ENCODE data around the gene TNFRSF18. TPM values are rescaled to one million over a fixed set of nuclear protein-coding genes. Genes with fewer than 3 reads are reported as not detected.

TNFRSF18 gene
- polyA plus RNA-seq, 2 of the 4 experiments (the other 2 are of a cell fraction): not detected

GRCh38 chr1:1220197-1220596 is 13.8 kb upstream of the TNFRSF18 start:
- FAIRE-seq: no peak
- ChIA-PET POLR2A (no interaction called here), CTCF (interaction anchor here (1.7 kb wide), 1 partner anchor 98 kb away, joined by 5 read pairs; no protein-coding TSS in a partner anchor)
- H3K4me2 ChIP-seq: no peak overlapping the region
- no peak for ATAC-seq
- H3K4me1 ChIP-seq: no peaks in the 10 kb centered on the region
- no peak for DNase-seq (ENCODE audit: low read depth in 1 of 2, low spot score in 1 of 2)
- H3K9me3 ChIP-seq: no peaks in the 10 kb centered on the region
- no peak for TF ChIP-seq KDM1A (IDR thresholded peaks at IDR 0.05; ENCODE audit: low read depth)
- no peak for TF ChIP-seq FOXS1 (CRISPR knock-in tag; IDR thresholded peaks at IDR 0.05)
- TF ChIP-seq HOXB13 (CRISPR knock-in tag; IDR thresholded peaks at IDR 0.05; ENCODE audit: low read depth): no peak
- TF ChIP-seq PBX3 (IDR thresholded peaks at IDR 0.05): no peak
- TF ChIP-seq GATA3 (IDR thresholded peaks at IDR 0.05; ENCODE audit: borderline replicate concordance): no peak
- no peak for TF ChIP-seq SREBF2 (IDR thresholded peaks at IDR 0.05)
- TF ChIP-seq FOSB (CRISPR knock-in tag; IDR thresholded peaks at IDR 0.05): no peak
- no peak for TF ChIP-seq JUN (IDR thresholded peaks at IDR 0.05)
- TF ChIP-seq HES2 (IDR thresholded peaks at IDR 0.05): no peak
- no peak for TF ChIP-seq ATOH8 (CRISPR knock-in tag; IDR thresholded peaks at IDR 0.05; ENCODE audit: low read depth)
- TF ChIP-seq MAFK (IDR thresholded peaks at IDR 0.05; ENCODE audit: partially characterized antibody): no peak
- TF ChIP-seq KDM5A (IDR thresholded peaks at IDR 0.05): no peak
- H3K4me3 ChIP-seq: no peak overlapping the region
- 93% methylated on average over 19 of the region's 24 CpGs for WGBS (ENCODE audit: missing lambda C conversion rate)
- no peak overlapping the region for H3K27ac ChIP-seq

GRCh38 chr1:1219341-1219740 is 12.9 kb upstream of the TNFRSF18 start:
- Histone ChIP-seq H3K4me3 (no peak overlapping the region), H3K4me1 (no peaks in the 10 kb centered on the region), H3K4me2 (no peak overlapping the region), H3K27ac (no peak overlapping the region), H3K9me3 (no peaks in the 10 kb centered on the region)
- FAIRE-seq (no peak), DNase-seq (ENCODE audit: low read depth in 1 of 2, low spot score in 1 of 2) (no peak), ATAC-seq (no peak)
- 100% methylated on average over 5 of the region's 20 CpGs for WGBS (ENCODE audit: missing lambda C conversion rate)
- no peak for TF ChIP-seq FOSL2 (IDR thresholded peaks at IDR 0.05)
- no peak for TF ChIP-seq FOSL2 (CRISPR knock-in tag; IDR thresholded peaks at IDR 0.05)
- no peak for TF ChIP-seq HMGXB4 (CRISPR knock-in tag; IDR thresholded peaks at IDR 0.05; ENCODE audit: borderline replicate concordance)
- no peak for TF ChIP-seq TFCP2L1 (CRISPR knock-in tag; IDR thresholded peaks at IDR 0.05)
- TF ChIP-seq HEYL (CRISPR knock-in tag; IDR thresholded peaks at IDR 0.05): no peak
- no peak for TF ChIP-seq ATOH8 (CRISPR knock-in tag; IDR thresholded peaks at IDR 0.05; ENCODE audit: low read depth)
- TF ChIP-seq EHF (CRISPR knock-in tag; IDR thresholded peaks at IDR 0.05): no peak
- no peak for TF ChIP-seq POLR2A (IDR thresholded peaks at IDR 0.05; ENCODE audit: low read length)
- TF ChIP-seq SMC3 (IDR thresholded peaks at IDR 0.05): no peak
- no peak for TF ChIP-seq CBX2 (IDR thresholded peaks at IDR 0.05; ENCODE audit: borderline replicate concordance, low read depth)
- POLR2A ChIA-PET: no interaction called here
- CTCF ChIA-PET: interaction anchor here (0.8 kb wide), 1 partner anchor 97 kb away, joined by 4 read pairs; no protein-coding TSS in a partner anchor
